ENCODE data around the gene SMURF1. TPM values are rescaled to one million over a fixed set of nuclear protein-coding genes. Genes with fewer than 3 reads are reported as not detected.
"Not testable (repeated sequence)": the region's sequence is repeated elsewhere in the genome, so short reads cannot be mapped to it uniquely, and the experiment has no call there.

Gene SMURF1
- total RNA-seq, 2 experiments from 2014 or later = 12.9 to 13.9 TPM

DNA sequence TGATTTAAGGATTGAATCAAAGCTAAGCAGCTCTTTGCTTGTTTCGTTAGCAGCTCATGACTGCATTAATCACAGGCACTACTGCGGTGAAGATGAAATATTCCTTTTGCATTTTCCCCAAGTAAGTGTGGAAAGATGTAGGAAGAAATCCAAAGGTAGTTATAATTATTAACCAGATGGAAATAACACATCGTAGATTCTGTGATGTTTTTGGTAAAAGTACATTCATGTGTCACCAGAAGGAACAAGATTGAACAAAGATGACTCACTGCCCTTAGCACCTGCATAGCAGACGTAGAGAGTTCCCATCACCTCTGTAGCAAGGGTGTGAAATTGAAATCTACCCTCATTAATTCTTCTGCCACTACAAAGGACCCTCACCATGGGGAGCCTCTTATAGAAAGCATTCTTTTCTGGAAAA lies 37.1 kb downstream of the SMURF1 start:
- DNase-seq (no peak), ATAC-seq (no peak)
- Mint-ChIP-seq H3K36me3 (peaks cover 2% of the 10 kb centered on the region), H3K27ac (no peak overlapping the region), H3K9me3 (ENCODE audit: low read depth) (no peaks in the 10 kb centered on the region), H3K27me3 (no peaks in the 10 kb centered on the region), H3K4me1 (peaks cover 26% of the 10 kb centered on the region), H3K4me3 (no peak overlapping the region)
- CTCF ChIA-PET = interaction anchor here (0.6 kb wide), 1 partner anchor 61 kb away, joined by 3 read pairs; no protein-coding TSS in a partner anchor

- H3K9me3 Mint-ChIP-seq (ENCODE audit: low read depth) = no peaks in the 10 kb centered on the region
- H3K36me3 Mint-ChIP-seq = peaks cover under 1% of the 10 kb centered on the region
- DNase-seq = no peak
- CTCF ChIA-PET = interaction anchor here (0.6 kb wide), 1 partner anchor 60 kb away, joined by 3 read pairs; no protein-coding TSS in a partner anchor
- no peak overlapping the region for H3K27ac Mint-ChIP-seq
- peaks cover 22% of the 10 kb centered on the region for H3K4me1 Mint-ChIP-seq
- H3K27me3 Mint-ChIP-seq = no peaks in the 10 kb centered on the region
- H3K4me3 Mint-ChIP-seq = no peak overlapping the region
- ATAC-seq = no peak
Observed at GRCh38 chr7:99106411-99106810, 37.5 kb downstream of the SMURF1 start.

DNA sequence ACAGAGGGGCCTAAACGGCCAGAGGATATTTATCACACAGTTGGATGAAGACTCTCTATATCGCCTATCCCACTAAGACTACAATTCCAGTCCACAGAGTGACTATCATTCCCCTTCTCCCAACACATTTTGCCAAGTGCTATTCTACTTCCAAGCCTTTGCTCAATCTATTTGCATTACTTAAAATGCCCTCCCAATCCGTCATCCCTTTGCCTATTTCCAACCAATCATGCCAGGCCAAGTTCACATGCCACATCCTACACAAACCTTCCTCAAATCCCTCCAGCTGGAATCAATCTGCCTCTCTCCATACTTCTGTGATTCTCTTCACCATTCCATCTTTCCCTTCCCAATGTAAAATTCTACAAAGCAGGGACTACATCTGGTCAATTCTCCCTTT lies 38.2 kb downstream of the SMURF1 start:
- peaks cover 22% of the 10 kb centered on the region for H3K4me1 Mint-ChIP-seq
- DNase-seq (no peak), ATAC-seq (no peak)
- no peak overlapping the region for H3K4me3 Mint-ChIP-seq
- H3K9me3 Mint-ChIP-seq (ENCODE audit: low read depth) = no peaks in the 10 kb centered on the region
- H3K27ac Mint-ChIP-seq = no peak overlapping the region
- no peaks in the 10 kb centered on the region for H3K27me3 Mint-ChIP-seq
- CTCF ChIA-PET = no interaction called here
- peaks cover 2% of the 10 kb centered on the region for H3K36me3 Mint-ChIP-seq

- ATAC-seq (no peak), DNase-seq (no peak)
- H3K27ac Mint-ChIP-seq = no peak overlapping the region
- no peak overlapping the region for H3K4me3 Mint-ChIP-seq
- CTCF ChIA-PET = no interaction called here
- peaks cover 1% of the 10 kb centered on the region for H3K9me3 Mint-ChIP-seq (ENCODE audit: low read depth)
- peaks cover 8% of the 10 kb centered on the region for H3K36me3 Mint-ChIP-seq
- peaks cover 22% of the 10 kb centered on the region for H3K4me1 Mint-ChIP-seq
- no peaks in the 10 kb centered on the region for H3K27me3 Mint-ChIP-seq
Observed at GRCh38 chr7:99104631-99105030, 39.3 kb downstream of the SMURF1 start.

DNA sequence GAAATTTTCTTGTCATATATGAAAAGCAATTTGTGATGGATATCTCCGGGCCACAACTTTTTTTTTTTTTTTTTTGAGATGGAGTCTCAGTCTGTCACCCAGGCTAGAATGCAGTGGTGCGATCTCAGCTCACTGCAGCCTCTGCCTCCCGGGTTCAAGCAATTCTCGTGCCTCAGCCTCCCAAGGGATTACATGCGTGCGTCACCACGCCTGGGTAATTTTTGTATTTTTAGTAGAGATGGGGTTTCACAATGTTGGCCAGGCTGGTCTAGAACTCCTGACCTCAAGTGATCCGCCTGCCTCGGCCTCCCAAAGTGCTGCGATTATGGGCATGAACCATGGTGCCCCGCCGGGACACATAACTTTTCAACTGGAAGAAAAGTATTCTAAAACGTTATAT lies 40.1 kb downstream of the SMURF1 start:
- not testable (repeated sequence) for H3K27ac Mint-ChIP-seq; DNase-seq; ATAC-seq; H3K27me3 Mint-ChIP-seq; H3K9me3 Mint-ChIP-seq (ENCODE audit: low read depth); H3K4me3 Mint-ChIP-seq
- peaks cover 16% of the 10 kb centered on the region for H3K4me1 Mint-ChIP-seq
- peaks cover 14% of the 10 kb centered on the region for H3K36me3 Mint-ChIP-seq
- CTCF ChIA-PET = interaction anchor here (1.0 kb wide), 1 partner anchor 8 kb away, joined by 3 read pairs; no protein-coding TSS in a partner anchor

DNA sequence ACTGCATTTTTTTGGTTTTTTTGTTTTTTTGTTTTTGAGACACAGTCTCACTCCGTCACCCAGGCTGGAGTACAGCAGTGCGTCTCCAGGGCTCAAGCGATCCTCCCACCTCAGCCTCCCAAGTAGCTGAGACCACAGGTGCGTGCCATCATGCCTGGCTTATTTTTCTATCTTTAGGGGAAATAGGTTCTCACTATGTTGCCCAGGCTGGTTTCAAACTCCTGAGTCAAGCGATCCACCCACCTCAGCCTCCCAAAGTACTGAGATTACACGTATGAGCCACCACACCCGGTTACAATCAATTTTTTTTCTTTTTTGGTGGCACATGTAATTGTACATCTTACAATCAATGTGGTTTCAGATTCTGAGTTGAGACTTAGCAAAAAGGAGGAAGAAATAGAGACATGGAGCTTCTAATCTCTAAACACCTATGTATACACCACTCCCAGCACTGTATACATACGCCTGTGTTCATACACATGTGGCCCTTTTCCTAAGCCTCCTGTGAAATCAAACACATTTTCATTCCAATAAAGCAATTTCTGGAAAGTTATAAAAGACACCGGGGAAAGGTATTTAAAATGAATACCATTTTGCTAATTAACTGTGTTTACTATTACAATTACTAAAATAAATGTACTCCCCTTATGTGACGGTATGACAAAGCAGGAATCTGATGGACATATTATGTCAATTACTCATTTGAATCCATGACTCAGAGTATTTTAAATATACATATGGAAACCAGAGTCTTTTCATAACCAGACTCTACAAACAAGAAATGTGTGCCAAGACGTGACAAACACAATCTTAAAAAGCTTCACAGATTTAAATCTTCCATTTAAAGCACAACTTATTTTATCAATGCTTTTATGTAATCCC lies 40.9 kb downstream of the SMURF1 start:
- H3K4me1 Mint-ChIP-seq = peaks cover 12% of the 10 kb centered on the region
- no peak overlapping the region for H3K27ac Mint-ChIP-seq
- H3K9me3 Mint-ChIP-seq (ENCODE audit: low read depth) = peaks cover 6% of the 10 kb centered on the region
- H3K27me3 Mint-ChIP-seq = no peaks in the 10 kb centered on the region
- no peak overlapping the region for H3K4me3 Mint-ChIP-seq
- ATAC-seq = peak; percentile 27
- no peak for DNase-seq
- CTCF ChIA-PET = interaction anchor here (1.0 kb wide), 1 partner anchor 9 kb away, joined by 3 read pairs; no protein-coding TSS in a partner anchor
- H3K36me3 Mint-ChIP-seq = peaks cover 20% of the 10 kb centered on the region

DNA sequence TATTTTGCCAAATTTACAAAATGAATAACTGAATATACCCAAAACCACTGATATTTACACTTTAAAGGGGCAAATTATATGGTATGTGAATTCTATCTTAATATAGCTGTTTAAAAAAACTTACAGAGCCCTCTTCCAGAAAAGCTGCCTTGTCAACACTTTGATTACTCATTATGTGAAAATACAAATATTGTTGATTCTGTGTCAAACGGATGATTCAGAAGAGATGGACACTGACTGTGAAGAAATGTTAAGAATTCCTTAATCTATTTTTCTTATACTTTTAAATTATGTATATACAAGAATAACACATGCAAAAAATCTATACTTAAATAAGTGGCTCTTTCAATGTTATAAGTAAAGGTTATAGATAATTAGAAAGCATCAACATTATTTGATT lies 41.5 kb downstream of the SMURF1 start:
- peaks cover 12% of the 10 kb centered on the region for H3K4me1 Mint-ChIP-seq
- peaks cover 20% of the 10 kb centered on the region for H3K36me3 Mint-ChIP-seq
- H3K27ac Mint-ChIP-seq = no peak overlapping the region
- ATAC-seq (no peak), DNase-seq (no peak)
- peaks cover 6% of the 10 kb centered on the region for H3K9me3 Mint-ChIP-seq (ENCODE audit: low read depth)
- H3K27me3 Mint-ChIP-seq = no peaks in the 10 kb centered on the region
- CTCF ChIA-PET = no interaction called here
- H3K4me3 Mint-ChIP-seq = no peak overlapping the region

- H3K27ac Mint-ChIP-seq; DNase-seq; CTCF ChIA-PET; H3K27me3 Mint-ChIP-seq; H3K4me3 Mint-ChIP-seq; ATAC-seq; H3K9me3 Mint-ChIP-seq (ENCODE audit: low read depth): not testable (repeated sequence)
- H3K4me1 Mint-ChIP-seq = peaks cover 12% of the 10 kb centered on the region
- peaks cover 27% of the 10 kb centered on the region for H3K36me3 Mint-ChIP-seq
Observed at GRCh38 chr7:99101516-99101915, 42.4 kb downstream of the SMURF1 start.

- Mint-ChIP-seq H3K27me3 (no peaks in the 10 kb centered on the region), H3K4me1 (peaks cover 12% of the 10 kb centered on the region), H3K9me3 (ENCODE audit: low read depth) (peaks cover 8% of the 10 kb centered on the region), H3K36me3 (peaks cover 31% of the 10 kb centered on the region), H3K27ac (no peak overlapping the region), H3K4me3 (no peak overlapping the region)
- CTCF ChIA-PET = no interaction called here
- ATAC-seq (no peak), DNase-seq (no peak)
Observed at GRCh38 chr7:99099499-99100077, 44.3 kb downstream of the SMURF1 start.

- Mint-ChIP-seq H3K27ac (no peak overlapping the region), H3K4me1 (peaks cover 12% of the 10 kb centered on the region), H3K4me3 (no peak overlapping the region), H3K27me3 (no peaks in the 10 kb centered on the region), H3K36me3 (peaks cover 31% of the 10 kb centered on the region), H3K9me3 (ENCODE audit: low read depth) (peaks cover 8% of the 10 kb centered on the region)
- DNase-seq (no peak), ATAC-seq (no peak)
- CTCF ChIA-PET = no interaction called here
Observed at GRCh38 chr7:99098824-99099498, 44.9 kb downstream of the SMURF1 start.

DNA sequence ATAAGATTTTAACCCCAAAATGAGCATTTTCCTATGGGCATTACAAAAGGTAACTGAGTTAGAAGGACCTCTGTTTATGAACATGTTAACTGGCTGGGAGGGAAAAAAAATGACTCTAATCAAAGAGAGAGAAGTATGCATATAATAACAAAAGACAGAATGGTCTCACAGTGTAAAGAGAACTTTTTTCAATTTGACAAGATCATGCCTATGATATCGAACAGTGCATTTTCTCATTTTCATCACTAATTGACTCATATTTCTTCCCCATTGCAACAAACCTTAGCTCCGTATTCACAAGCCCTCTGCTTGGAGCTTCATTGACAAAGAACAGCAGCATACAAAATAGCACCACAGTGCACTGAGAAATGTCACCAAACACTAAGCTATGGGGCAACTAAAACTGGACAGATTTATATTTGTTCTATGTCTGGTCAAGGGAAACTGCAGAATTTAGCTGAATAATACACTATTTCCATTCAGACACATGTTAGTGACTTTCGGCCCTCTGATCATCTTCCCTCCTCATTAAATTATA lies 45.6 kb downstream of the SMURF1 start:
- no peak overlapping the region for H3K4me3 Mint-ChIP-seq
- H3K27ac Mint-ChIP-seq = no peak overlapping the region
- CTCF ChIA-PET = no interaction called here
- no peaks in the 10 kb centered on the region for H3K27me3 Mint-ChIP-seq
- peaks cover 8% of the 10 kb centered on the region for H3K9me3 Mint-ChIP-seq (ENCODE audit: low read depth)
- peaks cover 8% of the 10 kb centered on the region for H3K4me1 Mint-ChIP-seq
- no peak for ATAC-seq
- no peak for DNase-seq
- peaks cover 31% of the 10 kb centered on the region for H3K36me3 Mint-ChIP-seq

- Mint-ChIP-seq H3K27ac (no peak overlapping the region), H3K9me3 (ENCODE audit: low read depth) (peaks cover 8% of the 10 kb centered on the region), H3K27me3 (no peaks in the 10 kb centered on the region), H3K4me3 (no peak overlapping the region), H3K4me1 (peaks cover 2% of the 10 kb centered on the region), H3K36me3 (peaks cover 31% of the 10 kb centered on the region)
- DNase-seq = no peak
- CTCF ChIA-PET = no interaction called here
- no peak for ATAC-seq
Observed at GRCh38 chr7:99097730-99098129, 46.2 kb downstream of the SMURF1 start.

- Mint-ChIP-seq H3K27ac (no peak overlapping the region), H3K36me3 (peaks cover 30% of the 10 kb centered on the region), H3K27me3 (no peaks in the 10 kb centered on the region), H3K9me3 (ENCODE audit: low read depth) (peaks cover 8% of the 10 kb centered on the region), H3K4me3 (no peak overlapping the region), H3K4me1 (no peaks in the 10 kb centered on the region)
- CTCF ChIA-PET = interaction anchor here (0.8 to 0.9 kb wide), 2 partner anchors 9 to 269 kb away, joined by 3 read pairs; no protein-coding TSS in a partner anchor
- ATAC-seq (no peak), DNase-seq (no peak)
Observed at GRCh38 chr7:99096124-99096887, 47.6 kb downstream of the SMURF1 start.

Measured in activated CD8-positive, alpha-beta memory T cell treated with anti-CD3 and anti-CD28 coated beads, Interleukin-2, amount 10 ng/mL, durations not matched to agents 7 days and 5 days (primary cell).